Measurements from ENCODE around the gene ANXA5. TPM values are rescaled to one million over a fixed set of nuclear protein-coding genes. Genes with fewer than 3 reads are reported as not detected.
A peak's percentile ranks its signal among the peaks of the same experiment; 100 is the strongest.

ANXA5 gene
- total RNA-seq, 1 donor from 2014 or later = 130 TPM

- peaks cover 3% of the 10 kb centered on the region for H3K9me3 Mint-ChIP-seq
- H3K27me3 Mint-ChIP-seq (ENCODE audit: low read depth) = no peaks in the 10 kb centered on the region
- no peak overlapping the region for H3K27ac Mint-ChIP-seq
- no peak overlapping the region for H3K4me3 Mint-ChIP-seq
- no peaks in the 10 kb centered on the region for H3K36me3 Mint-ChIP-seq
- DNase-seq (ENCODE audit: low spot score in 2 of 2, unreplicated experiment in 2 of 2) = no peak
- H3K4me1 Mint-ChIP-seq = peaks cover 3% of the 10 kb centered on the region
- no peak for TF ChIP-seq CTCF (IDR thresholded peaks at IDR 0.05; ENCODE audit: unreplicated experiment)
Measured at GRCh38 chr4:121717680-121718237, 21.0 kb upstream of the ANXA5 start.

GRCh38 chr4:121714548-121714947, 17.8 kb upstream of the ANXA5 start:
- Mint-ChIP-seq H3K27ac (no peak overlapping the region), H3K27me3 (ENCODE audit: low read depth) (no peaks in the 10 kb centered on the region), H3K4me1 (peaks cover 15% of the 10 kb centered on the region), H3K4me3 (no peak overlapping the region), H3K36me3 (no peaks in the 10 kb centered on the region), H3K9me3 (peaks cover 3% of the 10 kb centered on the region)
- TF ChIP-seq CTCF (IDR thresholded peaks at IDR 0.05; ENCODE audit: unreplicated experiment) = no peak
- DNase-seq (ENCODE audit: low spot score in 2 of 2, unreplicated experiment in 2 of 2) = no peak

- H3K4me3 Mint-ChIP-seq = no peak overlapping the region
- H3K9me3 Mint-ChIP-seq = peaks cover 3% of the 10 kb centered on the region
- H3K36me3 Mint-ChIP-seq = no peaks in the 10 kb centered on the region
- no peak for TF ChIP-seq CTCF (IDR thresholded peaks at IDR 0.05; ENCODE audit: unreplicated experiment)
- H3K27ac Mint-ChIP-seq = no peak overlapping the region
- no peak for DNase-seq (ENCODE audit: low spot score in 2 of 2, unreplicated experiment in 2 of 2)
- H3K27me3 Mint-ChIP-seq (ENCODE audit: low read depth) = no peaks in the 10 kb centered on the region
- H3K4me1 Mint-ChIP-seq = peaks cover 15% of the 10 kb centered on the region
Measured at GRCh38 chr4:121712783-121713182, 16.0 kb upstream of the ANXA5 start.

GRCh38 chr4:121712001-121712651, 15.3 kb upstream of the ANXA5 start:
- TF ChIP-seq CTCF (IDR thresholded peaks at IDR 0.05; ENCODE audit: unreplicated experiment) = no peak
- no peaks in the 10 kb centered on the region for H3K27me3 Mint-ChIP-seq (ENCODE audit: low read depth)

GRCh38 chr4:121711263-121712000, 14.7 kb upstream of the ANXA5 start:
- H3K27ac Mint-ChIP-seq = peak overlapping the region; percentile 61
- peak; percentile 73 to 82 for DNase-seq (ENCODE audit: low spot score in 2 of 2, unreplicated experiment in 2 of 2)
- no peak for TF ChIP-seq CTCF (IDR thresholded peaks at IDR 0.05; ENCODE audit: unreplicated experiment)
- no peaks in the 10 kb centered on the region for H3K27me3 Mint-ChIP-seq (ENCODE audit: low read depth)
- peak overlapping the region; percentile 51 for H3K4me3 Mint-ChIP-seq
- H3K4me1 Mint-ChIP-seq = peaks cover 15% of the 10 kb centered on the region
- H3K36me3 Mint-ChIP-seq = no peaks in the 10 kb centered on the region
- peaks cover 3% of the 10 kb centered on the region for H3K9me3 Mint-ChIP-seq

More at GRCh38 chr4:121712001-121712651, 15.3 kb upstream of the ANXA5 start:
- Mint-ChIP-seq H3K36me3 (no peaks in the 10 kb centered on the region), H3K4me1 (peaks cover 15% of the 10 kb centered on the region), H3K27ac (peak overlapping the region; percentile 61), H3K9me3 (peaks cover 3% of the 10 kb centered on the region), H3K4me3 (peak overlapping the region; percentile 51)
- no peak for DNase-seq (ENCODE audit: low spot score in 2 of 2, unreplicated experiment in 2 of 2)

All from mesothelial cell of epicardium (in vitro differentiated cells).